PFSK-1 (cell line): Measurements from ENCODE around the gene RELA.

Source experiments
- FOXP2 ChIP-seq: optimal IDR thresholded peaks from 2 replicates; pipeline ENCODE3; 2011; ENCODE audit warnings: borderline replicate concordance, control low read depth, inconsistent platforms; ENCODE audit not compliant: insufficient read depth; ENCODE audit errors: extremely low read length, extremely low read depth
- POLR2AphosphoS5 ChIP-seq: IDR thresholded peaks from 2 replicates; pipeline ENCODE4 v1.6.1; 2012; ENCODE audit warnings: low read depth, mild to moderate bottlenecking, control low read depth, low read length, moderate library complexity
- SIN3A ChIP-seq: IDR thresholded peaks from 2 replicates; pipeline ENCODE4 v1.6.1; 2012; ENCODE audit warnings: mild to moderate bottlenecking, low read length, moderate library complexity, borderline replicate concordance; ENCODE audit not compliant: insufficient read depth
- TAF1 ChIP-seq: IDR thresholded peaks from 2 replicates; pipeline ENCODE4 v1.6.1; 2012; ENCODE audit warnings: low read length, control low read depth, borderline replicate concordance; ENCODE audit not compliant: insufficient read depth
- TF ChIP-seq, protein P1 (sequence below), 2 experiments: IDR thresholded peaks; 2 replicates each; pipeline versions ENCODE4 v1.6.1 to v1.8.0; 2011 to 2012; ENCODE audit warnings: low read depth in 2 of 2, low read length in 2 of 2, control low read depth in 1 of 2, inconsistent platforms in 1 of 2, mild to moderate bottlenecking in 1 of 2, moderate library complexity in 1 of 2; ENCODE audit not compliant: insufficient read depth in 1 of 2

The RELA gene

DNA sequence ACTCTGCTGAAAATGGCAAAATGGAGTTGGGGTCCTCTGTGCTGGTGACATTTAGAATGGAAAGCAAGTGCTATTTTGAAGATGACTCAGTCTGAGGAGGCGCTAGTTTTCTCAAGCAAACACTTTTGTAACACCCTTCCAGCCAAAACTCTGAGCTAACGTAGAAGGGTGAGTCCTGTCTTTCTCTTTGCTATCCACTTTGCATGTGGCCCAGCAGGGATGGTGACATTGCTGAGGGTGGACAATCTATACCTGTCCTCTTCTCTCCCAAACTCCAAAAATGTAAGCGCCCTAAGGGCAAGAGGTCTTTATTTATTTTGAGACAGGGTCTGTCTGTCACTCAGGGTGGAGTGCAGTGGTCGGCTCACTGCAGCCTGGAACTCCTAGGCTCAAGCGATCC lies 45.7 kb upstream of the RELA start:
- TF ChIP-seq SIN3A: no peak
- no peak for TF ChIP-seq POLR2AphosphoS5
- TF ChIP-seq FOXP2: no peak
- TF ChIP-seq, protein P1, sequence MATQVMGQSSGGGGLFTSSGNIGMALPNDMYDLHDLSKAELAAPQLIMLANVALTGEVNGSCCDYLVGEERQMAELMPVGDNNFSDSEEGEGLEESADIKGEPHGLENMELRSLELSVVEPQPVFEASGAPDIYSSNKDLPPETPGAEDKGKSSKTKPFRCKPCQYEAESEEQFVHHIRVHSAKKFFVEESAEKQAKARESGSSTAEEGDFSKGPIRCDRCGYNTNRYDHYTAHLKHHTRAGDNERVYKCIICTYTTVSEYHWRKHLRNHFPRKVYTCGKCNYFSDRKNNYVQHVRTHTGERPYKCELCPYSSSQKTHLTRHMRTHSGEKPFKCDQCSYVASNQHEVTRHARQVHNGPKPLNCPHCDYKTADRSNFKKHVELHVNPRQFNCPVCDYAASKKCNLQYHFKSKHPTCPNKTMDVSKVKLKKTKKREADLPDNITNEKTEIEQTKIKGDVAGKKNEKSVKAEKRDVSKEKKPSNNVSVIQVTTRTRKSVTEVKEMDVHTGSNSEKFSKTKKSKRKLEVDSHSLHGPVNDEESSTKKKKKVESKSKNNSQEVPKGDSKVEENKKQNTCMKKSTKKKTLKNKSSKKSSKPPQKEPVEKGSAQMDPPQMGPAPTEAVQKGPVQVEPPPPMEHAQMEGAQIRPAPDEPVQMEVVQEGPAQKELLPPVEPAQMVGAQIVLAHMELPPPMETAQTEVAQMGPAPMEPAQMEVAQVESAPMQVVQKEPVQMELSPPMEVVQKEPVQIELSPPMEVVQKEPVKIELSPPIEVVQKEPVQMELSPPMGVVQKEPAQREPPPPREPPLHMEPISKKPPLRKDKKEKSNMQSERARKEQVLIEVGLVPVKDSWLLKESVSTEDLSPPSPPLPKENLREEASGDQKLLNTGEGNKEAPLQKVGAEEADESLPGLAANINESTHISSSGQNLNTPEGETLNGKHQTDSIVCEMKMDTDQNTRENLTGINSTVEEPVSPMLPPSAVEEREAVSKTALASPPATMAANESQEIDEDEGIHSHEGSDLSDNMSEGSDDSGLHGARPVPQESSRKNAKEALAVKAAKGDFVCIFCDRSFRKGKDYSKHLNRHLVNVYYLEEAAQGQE (IDR thresholded peaks at IDR 0.05; ENCODE audit: insufficient read depth in 1 of 2, low read depth in 2 of 2, low read length in 2 of 2): no peak
- no peak for TF ChIP-seq TAF1

DNA sequence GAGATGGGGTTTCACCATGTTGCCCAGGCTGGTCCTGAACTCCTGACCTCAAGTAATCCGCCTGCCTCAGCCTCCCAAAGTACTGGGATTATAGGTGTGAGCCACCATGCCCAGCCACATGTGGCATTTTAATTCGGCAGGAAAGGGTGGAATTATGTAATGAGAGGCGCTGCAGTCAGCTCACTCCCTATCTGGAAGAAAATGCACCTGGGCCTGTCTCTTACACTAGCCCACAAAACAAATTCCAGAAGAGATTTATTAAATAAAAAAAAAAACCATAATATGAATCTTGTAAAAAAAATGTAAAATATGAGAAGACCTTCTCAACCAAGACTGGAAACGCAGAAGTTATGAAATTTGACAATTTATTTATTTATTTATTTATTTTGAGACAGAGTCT lies 41.1 kb upstream of the RELA start:
- TF ChIP-seq FOXP2 (no peak), POLR2AphosphoS5 (no peak), TAF1 (no peak), SIN3A (no peak)
- TF ChIP-seq, protein P1 (IDR thresholded peaks at IDR 0.05; ENCODE audit: insufficient read depth in 1 of 2, low read depth in 2 of 2, low read length in 2 of 2): no peak

DNA sequence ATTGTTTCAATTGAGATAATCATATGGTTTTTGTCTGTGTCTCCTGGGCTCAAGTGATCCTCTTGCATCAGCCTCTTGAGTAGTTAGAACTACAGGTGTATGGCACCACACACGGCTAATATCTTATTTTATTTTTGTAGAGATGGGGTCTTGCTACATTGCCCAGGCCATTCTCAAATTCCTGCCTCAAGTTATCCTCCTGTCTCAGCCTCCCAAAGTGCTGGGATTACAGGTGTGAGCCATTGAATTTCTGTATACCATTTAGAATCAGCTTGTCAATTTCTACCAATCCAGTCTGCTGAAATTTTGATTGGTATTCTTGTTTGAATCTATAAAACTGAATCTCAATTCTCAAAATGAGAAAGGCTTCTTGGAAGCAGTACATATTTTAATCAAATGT lies 39.0 kb upstream of the RELA start:
- no peak for TF ChIP-seq SIN3A
- TF ChIP-seq FOXP2: no peak
- TF ChIP-seq, protein P1 (IDR thresholded peaks at IDR 0.05; ENCODE audit: insufficient read depth in 1 of 2, low read depth in 2 of 2, low read length in 2 of 2): no peak
- no peak for TF ChIP-seq POLR2AphosphoS5
- no peak for TF ChIP-seq TAF1

DNA sequence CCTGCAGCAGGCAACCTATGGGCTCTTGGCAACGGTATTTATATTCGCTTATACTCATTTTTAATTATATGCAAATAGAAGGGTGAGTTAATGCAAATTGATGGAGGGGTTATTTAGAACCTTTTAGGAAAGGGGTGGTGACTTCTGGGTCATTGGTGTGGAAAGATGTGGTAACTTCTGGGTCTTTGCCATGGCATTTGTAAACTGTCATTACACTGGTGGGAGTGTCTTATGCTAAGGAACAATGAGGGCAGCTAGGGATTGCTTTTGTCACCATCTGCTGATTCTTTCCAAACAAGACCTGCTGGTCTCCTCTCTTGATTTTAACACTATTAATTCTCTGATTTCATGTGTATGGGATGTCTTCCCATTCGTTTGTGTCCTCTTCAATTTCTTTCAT lies 37.7 kb upstream of the RELA start:
- TF ChIP-seq FOXP2 (no peak), TAF1 (no peak), SIN3A (no peak), POLR2AphosphoS5 (no peak)
- TF ChIP-seq, protein P1 (IDR thresholded peaks at IDR 0.05; ENCODE audit: insufficient read depth in 1 of 2, low read depth in 2 of 2, low read length in 2 of 2): no peak

DNA sequence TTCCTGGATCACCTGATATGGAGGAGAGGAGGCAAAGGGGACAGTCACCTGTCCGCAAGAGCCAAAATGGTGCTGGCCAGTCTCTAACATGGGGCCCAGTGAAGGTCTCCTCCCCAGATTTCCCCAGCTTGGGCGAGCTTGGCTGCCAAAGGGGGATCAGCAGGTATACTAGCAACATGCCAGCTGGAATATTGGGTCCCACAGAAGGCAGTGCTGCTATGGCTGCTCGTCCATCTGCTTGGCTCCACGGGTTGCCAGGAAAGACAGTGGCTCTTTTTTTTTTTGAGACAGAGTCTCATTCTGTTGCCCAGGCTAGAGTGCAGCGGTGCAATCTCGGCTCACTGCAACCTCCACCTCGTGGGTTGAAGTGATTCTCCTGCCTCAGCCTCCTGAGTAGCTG lies 36.6 kb upstream of the RELA start:
- TF ChIP-seq SIN3A (no peak), FOXP2 (no peak), POLR2AphosphoS5 (no peak), TAF1 (no peak)
- TF ChIP-seq, protein P1 (IDR thresholded peaks at IDR 0.05; ENCODE audit: insufficient read depth in 1 of 2, low read depth in 2 of 2, low read length in 2 of 2): no peak
